SU-DHL-6 (cell line): ENCODE measurements around the gene C19orf67.

ENCODE experiments used
- EZH2phosphoT487 ChIP-seq: fragments of 200-600 bp; sonication (generic), shearing (Covaris generic); conservative IDR thresholded peaks from 2 replicates; pipeline ENCODE4 v1.6.1; 2018; ENCODE audit warnings: mild to moderate bottlenecking, antibody characterized with exemption, low read length, moderate library complexity, mixed read lengths
- TF ChIP-seq, protein P1 (sequence below): fragments of 200-600 bp; sonication (generic); IDR thresholded peaks from one replicate; pipeline ENCODE4 v1.5.1; 2017; ENCODE audit warnings: antibody characterized with exemption, mild to moderate bottlenecking, low read length, moderate library complexity; ENCODE audit not compliant: insufficient read depth, poor library complexity, severe bottlenecking

GRCh38 chr19:14085309-14085995 lies at the start of gene C19orf67:
- TF ChIP-seq, protein P1, sequence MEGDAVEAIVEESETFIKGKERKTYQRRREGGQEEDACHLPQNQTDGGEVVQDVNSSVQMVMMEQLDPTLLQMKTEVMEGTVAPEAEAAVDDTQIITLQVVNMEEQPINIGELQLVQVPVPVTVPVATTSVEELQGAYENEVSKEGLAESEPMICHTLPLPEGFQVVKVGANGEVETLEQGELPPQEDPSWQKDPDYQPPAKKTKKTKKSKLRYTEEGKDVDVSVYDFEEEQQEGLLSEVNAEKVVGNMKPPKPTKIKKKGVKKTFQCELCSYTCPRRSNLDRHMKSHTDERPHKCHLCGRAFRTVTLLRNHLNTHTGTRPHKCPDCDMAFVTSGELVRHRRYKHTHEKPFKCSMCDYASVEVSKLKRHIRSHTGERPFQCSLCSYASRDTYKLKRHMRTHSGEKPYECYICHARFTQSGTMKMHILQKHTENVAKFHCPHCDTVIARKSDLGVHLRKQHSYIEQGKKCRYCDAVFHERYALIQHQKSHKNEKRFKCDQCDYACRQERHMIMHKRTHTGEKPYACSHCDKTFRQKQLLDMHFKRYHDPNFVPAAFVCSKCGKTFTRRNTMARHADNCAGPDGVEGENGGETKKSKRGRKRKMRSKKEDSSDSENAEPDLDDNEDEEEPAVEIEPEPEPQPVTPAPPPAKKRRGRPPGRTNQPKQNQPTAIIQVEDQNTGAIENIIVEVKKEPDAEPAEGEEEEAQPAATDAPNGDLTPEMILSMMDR: no peak
- TF ChIP-seq EZH2phosphoT487: no peak
